Loucy (cell line): ENCODE measurements around the gene CTSS.

Experiments
- H2AFZ ChIP-seq: fragments of 200-600 bp; sonication (generic); 2 replicates; pipeline ENCODE4 v1.6.0; 2016; ENCODE audit warnings: antibody characterized with exemption, mild to moderate bottlenecking, low read length, moderate library complexity
- H3F3A ChIP-seq: fragments of 200-600 bp; 2 replicates; pipeline ENCODE4 v1.6.0; 2016; ENCODE audit warnings: antibody characterized with exemption, low read depth, mild to moderate bottlenecking
- H3K27me3 ChIP-seq: fragments of 200-600 bp; sonication (generic); 2 replicates; pipeline ENCODE4 v1.6.1; 2014; ENCODE audit warnings: low read length, mild to moderate bottlenecking; ENCODE audit not compliant: insufficient read depth, poor library complexity, severe bottlenecking
- H3K36me3 ChIP-seq: fragments of 200-600 bp; sonication (generic); 2 replicates; pipeline ENCODE4 v1.6.1; 2016; ENCODE audit warnings: low read length; ENCODE audit not compliant: insufficient read depth
- H3K4me1 ChIP-seq: fragments of 200-600 bp; sonication (generic); 2 replicates; pipeline ENCODE4 v1.5.1; 2014; ENCODE audit warnings: low read length, mild to moderate bottlenecking; ENCODE audit not compliant: insufficient read depth, poor library complexity, severe bottlenecking
- H3K4me2 ChIP-seq: fragments of 200-600 bp; sonication (generic); 2 replicates; pipeline ENCODE4 v1.6.0; 2014; ENCODE audit warnings: antibody characterized with exemption, low read length, low read depth, mild to moderate bottlenecking; ENCODE audit not compliant: poor library complexity, severe bottlenecking
- H3K4me3 ChIP-seq: fragments of 200-600 bp; sonication (generic); 2 replicates; pipeline ENCODE4 v1.5.1; 2014; ENCODE audit warnings: low read length, mild to moderate bottlenecking, mixed read lengths; ENCODE audit not compliant: poor library complexity, severe bottlenecking
- H3K79me2 ChIP-seq: fragments of 200-600 bp; sonication (generic); 2 replicates; pipeline ENCODE4 v1.6.1; 2014; ENCODE audit warnings: low read length; ENCODE audit not compliant: insufficient read depth
- H3K9ac ChIP-seq: fragments of 200-600 bp; sonication (generic); 2 replicates; pipeline ENCODE4 v1.6.0; 2014; ENCODE audit warnings: mild to moderate bottlenecking, low read depth, low read length, moderate library complexity; ENCODE audit not compliant: poor library complexity, severe bottlenecking
- H3K9me2 ChIP-seq: fragments of 200-600 bp; sonication (generic); replicated peaks from 2 replicates; pipeline ENCODE4 v1.6.1; 2016; ENCODE audit warnings: low read depth, low read length, mixed read lengths
- H3K9me3 ChIP-seq: fragments of 200-600 bp; sonication (generic); 2 replicates; pipeline ENCODE4 v1.6.1; 2014; ENCODE audit warnings: mild to moderate bottlenecking, antibody characterized with exemption, low read length, low read depth; ENCODE audit not compliant: insufficient read depth
- H4K20me1 ChIP-seq: fragments of 200-600 bp; sonication (generic); 2 replicates; pipeline ENCODE4 v1.6.0; 2014; ENCODE audit warnings: antibody characterized with exemption, low read length, mild to moderate bottlenecking; ENCODE audit not compliant: insufficient read depth, poor library complexity, severe bottlenecking
- CTCF ChIP-seq: fragments of 200-600 bp; sonication (generic); conservative IDR thresholded peaks from 2 replicates; pipeline ENCODE4 v1.5.1; 2014; ENCODE audit warnings: mild to moderate bottlenecking, antibody characterized with exemption, low read length
- EZH2phosphoT487 ChIP-seq: fragments of 200-600 bp; IDR thresholded peaks from 2 replicates; pipeline ENCODE4 v1.6.1; 2018; ENCODE audit warnings: antibody characterized with exemption, mild to moderate bottlenecking, moderate library complexity, borderline replicate concordance

CTSS gene

GRCh38 chr1:150765296-150765976, at the start of gene CTSS:
Gene CTSS (minus strand): TSS chr1:150765778. CDS start chr1:150764763, 1,015 bp downstream.
- no peak for TF ChIP-seq EZH2phosphoT487
- no peak for TF ChIP-seq CTCF
- Histone ChIP-seq H3K9me3 (no peaks in the 10 kb centered on the region; the same call in 1 of the 2 replicates), H3K9me2 (no peaks in the 10 kb centered on the region), H3K4me1 (peaks cover 33% of the 10 kb centered on the region), H2AFZ (peak within 1 kb of the TSS; percentile 98), H3K4me3 (peak within 1 kb of the TSS; percentile 69), H3F3A (0 out of 2 replicates have a peak, but pooled peaks cover 3% of the 10 kb centered on the region), H3K36me3 (no peaks in the 10 kb centered on the region), H3K4me2 (peak within 1 kb of the TSS; percentile 72), H3K79me2 (no peaks in the 10 kb centered on the region), H4K20me1 (no peaks in the 10 kb centered on the region), H3K27me3 (no peaks in the 10 kb centered on the region), H3K9ac (peak within 1 kb of the TSS; percentile 59)

- Histone ChIP-seq H4K20me1 (no peaks in the 10 kb centered on the region), H3K79me2 (no peaks in the 10 kb centered on the region), H3K36me3 (peaks cover 56% of the 10 kb centered on the region; the same call in 1 of the 2 replicates), H3K9me2 (no peaks in the 10 kb centered on the region), H3F3A (no peaks in the 10 kb centered on the region), H3K4me3 (no peak overlapping the region), H2AFZ (no peak overlapping the region), H3K9ac (no peak overlapping the region), H3K4me1 (no peaks in the 10 kb centered on the region), H3K4me2 (no peak overlapping the region), H3K9me3 (no peaks in the 10 kb centered on the region), H3K27me3 (no peaks in the 10 kb centered on the region)
- TF ChIP-seq CTCF (peak; percentile 65), EZH2phosphoT487 (no peak)
Measured at GRCh38 chr1:150813028-150813707, 47.6 kb upstream of the CTSS start.

GRCh38 chr1:150810958-150811659, 45.5 kb upstream of the CTSS start:
- Histone ChIP-seq H3K9ac (no peak overlapping the region), H3K4me2 (no peak overlapping the region), H2AFZ (no peak overlapping the region), H3K9me3 (no peaks in the 10 kb centered on the region), H3K79me2 (no peaks in the 10 kb centered on the region), H3K27me3 (no peaks in the 10 kb centered on the region), H3K36me3 (peaks cover 39% of the 10 kb centered on the region; the same call in 1 of the 2 replicates), H3F3A (no peaks in the 10 kb centered on the region), H3K4me3 (no peak overlapping the region), H3K4me1 (peaks cover 6% of the 10 kb centered on the region), H4K20me1 (no peaks in the 10 kb centered on the region), H3K9me2 (no peaks in the 10 kb centered on the region)
- TF ChIP-seq CTCF (no peak), EZH2phosphoT487 (no peak)
